Naive B cell (primary cell): Measurements from ENCODE around the gene KRTAP22-2. TPM values are rescaled to one million over a fixed set of nuclear protein-coding genes. Genes with fewer than 3 reads are reported as not detected.

Source experiments
- ATAC-seq, 2 donors: fragments of 150-1000 bp; cut with Tn5 transposase; 2 replicates each; pipeline ENCODE4 v1.10.0; 2021; ENCODE audit warnings: low read depth in 2 of 2, mild to moderate bottlenecking in 2 of 2, moderate library complexity in 2 of 2
- DNase-seq: peaks from one replicate; pipeline ENCODE4 v3.0.0; 2022
- H3K27ac Mint-ChIP-seq, 6 donors: one replicate each; pipeline ENCODE4 v1.8.0; 2020 to 2022; ENCODE audit warnings: mild to moderate bottlenecking in 6 of 6, mixed read lengths in 6 of 6, moderate library complexity in 5 of 6, inconsistent platforms in 2 of 6
- H3K27me3 Mint-ChIP-seq, 3 donors: one replicate each; pipeline ENCODE4 v1.8.0; 2021 to 2022; ENCODE audit warnings: mixed read lengths in 3 of 3, mild to moderate bottlenecking in 1 of 3
- H3K36me3 Mint-ChIP-seq, 2 donors: one replicate each; pipeline ENCODE4 v1.8.0; 2020 to 2022; ENCODE audit warnings: mixed read lengths in 2 of 2, inconsistent platforms in 1 of 2, mild to moderate bottlenecking in 1 of 2
- H3K4me1 Mint-ChIP-seq, 3 donors: one replicate each; pipeline ENCODE4 v1.8.0; 2020 to 2022; ENCODE audit warnings: mixed read lengths in 3 of 3, inconsistent platforms in 1 of 3, mild to moderate bottlenecking in 1 of 3, moderate library complexity in 1 of 3
- H3K4me3 Mint-ChIP-seq, 8 donors: one replicate each; pipeline ENCODE4 v1.8.0; 2020 to 2022; ENCODE audit warnings: mild to moderate bottlenecking in 8 of 8, mixed read lengths in 8 of 8, moderate library complexity in 8 of 8, inconsistent platforms in 2 of 8
- H3K9me3 Mint-ChIP-seq, 7 donors: one replicate each; pipeline ENCODE4 v1.8.0; 2020 to 2022; ENCODE audit warnings: mixed read lengths in 7 of 7, mild to moderate bottlenecking in 5 of 7, inconsistent platforms in 2 of 7, moderate library complexity in 1 of 7
- polyA plus RNA-seq, 6 donors: library from polyadenylated mRNA; unstranded; fragments of 300-500 nt; fragmentation: Illumina TruSeq; gene quantifications; one replicate each; pipeline ENCODE4 v1.2.3, GENCODE V29; 2021; ENCODE audit warnings: low read depth in 6 of 6

Gene KRTAP22-2
- polyA plus RNA-seq, 6 donors from 2014 or later: not detected

DNA sequence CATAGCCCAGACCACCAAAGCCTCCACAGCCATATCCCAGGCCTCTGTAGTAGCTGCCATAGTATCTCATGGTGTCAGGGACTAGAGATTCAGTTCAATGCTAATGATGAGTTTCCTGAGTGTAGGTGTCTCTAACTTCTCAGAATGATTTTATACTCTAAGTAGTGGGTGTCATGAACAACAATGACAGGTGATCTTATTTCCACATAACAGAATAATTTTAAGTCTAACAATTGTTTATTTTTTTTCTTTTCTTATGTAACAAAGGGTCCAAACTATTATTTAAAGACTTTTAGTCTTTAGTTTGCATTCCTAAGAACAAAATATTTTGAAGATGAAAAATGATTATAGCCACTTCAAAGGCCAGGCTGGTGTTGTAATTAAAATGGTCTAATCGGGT is 48.4 kb downstream of the KRTAP22-2 start, which contains the start of gene KRTAP19-6:
Gene KRTAP19-6 (minus strand): TSS at position 101 of the 400 bp plus-strand sequence. CDS start 31 bp downstream, at position 70.
- Mint-ChIP-seq H3K9me3 (peaks cover 0 to 9% (median 4%) of the 10 kb centered on the region in 7 donors), H3K36me3 (no peaks in the 10 kb centered on the region), H3K4me3 (no peak within 1 kb of the TSS), H3K27ac (no peak within 1 kb of the TSS), H3K4me1 (no peaks in the 10 kb centered on the region), H3K27me3 (no peaks in the 10 kb centered on the region)
- no peak for ATAC-seq
- no peak for DNase-seq

Other genes starting within 250 kb of the KRTAP22-2 start
- gene KRTAP23-1, start 241.8 kb downstream of the KRTAP22-2 start, polyA plus RNA-seq: not detected
- not detected for gene KRTAP13-2, start 218.1 kb downstream of the KRTAP22-2 start, polyA plus RNA-seq
- not detected for gene KRTAP13-1, start 194.4 kb downstream of the KRTAP22-2 start, polyA plus RNA-seq
- not detected for gene KRTAP13-3, start 164.5 kb downstream of the KRTAP22-2 start, polyA plus RNA-seq
- gene KRTAP13-4, start 160.2 kb downstream of the KRTAP22-2 start, polyA plus RNA-seq: not detected
- gene KRTAP15-1, start 150.1 kb downstream of the KRTAP22-2 start, polyA plus RNA-seq: not detected
- gene KRTAP19-1, start 110.0 kb downstream of the KRTAP22-2 start, polyA plus RNA-seq: not detected
- not detected for gene KRTAP19-2, start 103.0 kb downstream of the KRTAP22-2 start, polyA plus RNA-seq
- gene KRTAP19-3, start 98.4 kb downstream of the KRTAP22-2 start, polyA plus RNA-seq: not detected
- not detected for gene KRTAP19-4, start 93.2 kb downstream of the KRTAP22-2 start, polyA plus RNA-seq
- gene KRTAP19-5, start 88.3 kb downstream of the KRTAP22-2 start, polyA plus RNA-seq: not detected
- gene KRTAP19-6, start 48.5 kb downstream of the KRTAP22-2 start, polyA plus RNA-seq: not detected
- not detected for gene KRTAP19-7, start 29.1 kb downstream of the KRTAP22-2 start, polyA plus RNA-seq
- gene KRTAP6-3, start 2.0 kb upstream of the KRTAP22-2 start, polyA plus RNA-seq: not detected
- gene KRTAP6-2, start 8.5 kb upstream of the KRTAP22-2 start, polyA plus RNA-seq: not detected
- not detected for gene KRTAP22-1, start 10.7 kb upstream of the KRTAP22-2 start, polyA plus RNA-seq
- not detected for gene KRTAP6-1, start 23.5 kb upstream of the KRTAP22-2 start, polyA plus RNA-seq
- not detected for gene KRTAP20-1, start 26.0 kb upstream of the KRTAP22-2 start, polyA plus RNA-seq
- gene KRTAP20-4, start 30.2 kb upstream of the KRTAP22-2 start, polyA plus RNA-seq: not detected
- not detected for gene KRTAP20-2, start 44.8 kb upstream of the KRTAP22-2 start, polyA plus RNA-seq
- gene KRTAP20-3, start 52.5 kb upstream of the KRTAP22-2 start, polyA plus RNA-seq: not detected
- not detected for gene KRTAP21-3, start 128.4 kb upstream of the KRTAP22-2 start, polyA plus RNA-seq
- not detected for gene KRTAP21-2, start 156.9 kb upstream of the KRTAP22-2 start, polyA plus RNA-seq
- not detected for gene KRTAP21-1, start 165.0 kb upstream of the KRTAP22-2 start, polyA plus RNA-seq
- not detected for gene KRTAP8-1, start 222.9 kb upstream of the KRTAP22-2 start, polyA plus RNA-seq
- gene KRTAP7-1, start 239.4 kb upstream of the KRTAP22-2 start, polyA plus RNA-seq: not detected